ENCODE data around the gene CNKSR3.

The CNKSR3 gene

GRCh38 chr6:154491567-154492470, 18.7 kb downstream of the CNKSR3 start:
- Histone ChIP-seq H3K4me3 (IDR thresholded peaks at IDR 0.05; ENCODE audit: insufficient read depth, low read depth, low read length) (no peak overlapping the region), H3K9ac (no peak overlapping the region), H2AFZ (ENCODE audit: low read depth) (no peak overlapping the region), H3K4me2 (no peak overlapping the region), H3K27me3 (ENCODE audit: insufficient read depth, low read depth) (no peaks in the 10 kb centered on the region), H3K4me1 (ENCODE audit: low read depth, poor library complexity, severe bottlenecking) (no peaks in the 10 kb centered on the region), H4K20me1 (ENCODE audit: insufficient read depth) (no peaks in the 10 kb centered on the region), H3K36me3 (ENCODE audit: insufficient read depth) (no peaks in the 10 kb centered on the region), H3K79me2 (ENCODE audit: insufficient read depth, low read depth) (no peaks in the 10 kb centered on the region), H3K27ac (no peak overlapping the region)
- TF ChIP-seq CTCF (conservative IDR thresholded peaks at IDR 0.05; ENCODE audit: low read depth, low read length): no peak

GRCh38 chr6:154489822-154490221, 20.7 kb downstream of the CNKSR3 start:
- Histone ChIP-seq H3K36me3 (ENCODE audit: insufficient read depth) (no peaks in the 10 kb centered on the region), H3K9ac (no peak overlapping the region), H3K4me2 (no peak overlapping the region), H3K4me1 (ENCODE audit: low read depth, poor library complexity, severe bottlenecking) (no peaks in the 10 kb centered on the region), H3K27ac (no peak overlapping the region), H3K79me2 (ENCODE audit: insufficient read depth, low read depth) (no peaks in the 10 kb centered on the region), H3K27me3 (ENCODE audit: insufficient read depth, low read depth) (no peaks in the 10 kb centered on the region), H2AFZ (ENCODE audit: low read depth) (no peak overlapping the region), H4K20me1 (ENCODE audit: insufficient read depth) (no peaks in the 10 kb centered on the region), H3K4me3 (IDR thresholded peaks at IDR 0.05; ENCODE audit: insufficient read depth, low read depth, low read length) (no peak overlapping the region)
- TF ChIP-seq CTCF (conservative IDR thresholded peaks at IDR 0.05; ENCODE audit: low read depth, low read length): no peak

- Histone ChIP-seq H4K20me1 (ENCODE audit: insufficient read depth) (no peaks in the 10 kb centered on the region), H3K36me3 (ENCODE audit: insufficient read depth) (no peaks in the 10 kb centered on the region), H3K27me3 (ENCODE audit: insufficient read depth, low read depth) (no peaks in the 10 kb centered on the region), H3K9ac (no peak overlapping the region), H3K27ac (no peak overlapping the region), H3K4me2 (no peak overlapping the region), H3K4me1 (ENCODE audit: low read depth, poor library complexity, severe bottlenecking) (no peaks in the 10 kb centered on the region), H3K79me2 (ENCODE audit: insufficient read depth, low read depth) (no peaks in the 10 kb centered on the region), H2AFZ (ENCODE audit: low read depth) (no peak overlapping the region), H3K4me3 (IDR thresholded peaks at IDR 0.05; ENCODE audit: insufficient read depth, low read depth, low read length) (no peak overlapping the region)
- TF ChIP-seq CTCF (conservative IDR thresholded peaks at IDR 0.05; ENCODE audit: low read depth, low read length): no peak
Observed at GRCh38 chr6:154488802-154489437, 21.6 kb downstream of the CNKSR3 start.

GRCh38 chr6:154488248-154488593, 22.3 kb downstream of the CNKSR3 start:
- Histone ChIP-seq H3K4me3 (IDR thresholded peaks at IDR 0.05; ENCODE audit: insufficient read depth, low read depth, low read length) (no peak overlapping the region), H3K27ac (no peak overlapping the region)
- no peak for TF ChIP-seq CTCF (conservative IDR thresholded peaks at IDR 0.05; ENCODE audit: low read depth, low read length)

More at GRCh38 chr6:154488248-154488593, 22.3 kb downstream of the CNKSR3 start:
- Histone ChIP-seq H3K36me3 (ENCODE audit: insufficient read depth) (no peaks in the 10 kb centered on the region), H2AFZ (ENCODE audit: low read depth) (no peak overlapping the region), H3K4me2 (no peak overlapping the region), H3K79me2 (ENCODE audit: insufficient read depth, low read depth) (no peaks in the 10 kb centered on the region), H4K20me1 (ENCODE audit: insufficient read depth) (no peaks in the 10 kb centered on the region), H3K27me3 (ENCODE audit: insufficient read depth, low read depth) (no peaks in the 10 kb centered on the region), H3K9ac (no peak overlapping the region), H3K4me1 (ENCODE audit: low read depth, poor library complexity, severe bottlenecking) (no peaks in the 10 kb centered on the region)

Measured in KMS-11 (cell line).